ENCODE results near the gene IQGAP2.

- no peak for TF ChIP-seq POLR2A (IDR thresholded peaks at IDR 0.05)
- TF ChIP-seq, protein P1, sequence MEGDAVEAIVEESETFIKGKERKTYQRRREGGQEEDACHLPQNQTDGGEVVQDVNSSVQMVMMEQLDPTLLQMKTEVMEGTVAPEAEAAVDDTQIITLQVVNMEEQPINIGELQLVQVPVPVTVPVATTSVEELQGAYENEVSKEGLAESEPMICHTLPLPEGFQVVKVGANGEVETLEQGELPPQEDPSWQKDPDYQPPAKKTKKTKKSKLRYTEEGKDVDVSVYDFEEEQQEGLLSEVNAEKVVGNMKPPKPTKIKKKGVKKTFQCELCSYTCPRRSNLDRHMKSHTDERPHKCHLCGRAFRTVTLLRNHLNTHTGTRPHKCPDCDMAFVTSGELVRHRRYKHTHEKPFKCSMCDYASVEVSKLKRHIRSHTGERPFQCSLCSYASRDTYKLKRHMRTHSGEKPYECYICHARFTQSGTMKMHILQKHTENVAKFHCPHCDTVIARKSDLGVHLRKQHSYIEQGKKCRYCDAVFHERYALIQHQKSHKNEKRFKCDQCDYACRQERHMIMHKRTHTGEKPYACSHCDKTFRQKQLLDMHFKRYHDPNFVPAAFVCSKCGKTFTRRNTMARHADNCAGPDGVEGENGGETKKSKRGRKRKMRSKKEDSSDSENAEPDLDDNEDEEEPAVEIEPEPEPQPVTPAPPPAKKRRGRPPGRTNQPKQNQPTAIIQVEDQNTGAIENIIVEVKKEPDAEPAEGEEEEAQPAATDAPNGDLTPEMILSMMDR (IDR thresholded peaks at IDR 0.05): no peak
Observed at GRCh38 chr5:76685704-76686103, 282.6 kb downstream of the IQGAP2 start.

All from right lobe of liver (tissue), 4 donors.